ENCODE measurements around the gene QKI.
A peak's percentile ranks its signal among the peaks of the same experiment; 100 is the strongest.

Gene QKI

DNA sequence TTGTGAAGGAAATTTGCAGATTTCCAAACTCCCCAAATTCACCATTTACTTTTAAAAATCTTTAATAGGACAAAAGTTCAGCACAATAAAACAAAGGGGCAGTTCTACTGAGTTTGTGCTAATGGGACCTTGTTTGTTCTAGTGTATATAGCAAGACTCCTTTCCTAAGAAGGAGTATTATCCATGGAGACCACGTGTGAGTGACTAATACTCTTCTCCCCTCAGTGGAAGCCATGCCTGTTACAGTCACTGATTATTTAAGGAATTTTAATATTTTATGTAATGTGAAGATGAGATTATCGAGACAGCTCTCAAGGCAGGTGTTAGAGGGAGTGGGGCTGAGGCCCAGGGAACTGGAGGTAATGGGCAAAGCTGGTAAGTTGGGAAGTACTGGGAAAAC lies 16.4 kb upstream of the QKI start:
- peak in 1 of 2 donors; percentile 14 for DNase-seq (ENCODE audit: low read depth in 2 of 2)
- no peak overlapping the region for H3K4me3 ChIP-seq (replicated peaks in 1 of 2; ENCODE audit: low read depth in 2 of 2, low read length in 2 of 2)
- TF ChIP-seq, protein P1, sequence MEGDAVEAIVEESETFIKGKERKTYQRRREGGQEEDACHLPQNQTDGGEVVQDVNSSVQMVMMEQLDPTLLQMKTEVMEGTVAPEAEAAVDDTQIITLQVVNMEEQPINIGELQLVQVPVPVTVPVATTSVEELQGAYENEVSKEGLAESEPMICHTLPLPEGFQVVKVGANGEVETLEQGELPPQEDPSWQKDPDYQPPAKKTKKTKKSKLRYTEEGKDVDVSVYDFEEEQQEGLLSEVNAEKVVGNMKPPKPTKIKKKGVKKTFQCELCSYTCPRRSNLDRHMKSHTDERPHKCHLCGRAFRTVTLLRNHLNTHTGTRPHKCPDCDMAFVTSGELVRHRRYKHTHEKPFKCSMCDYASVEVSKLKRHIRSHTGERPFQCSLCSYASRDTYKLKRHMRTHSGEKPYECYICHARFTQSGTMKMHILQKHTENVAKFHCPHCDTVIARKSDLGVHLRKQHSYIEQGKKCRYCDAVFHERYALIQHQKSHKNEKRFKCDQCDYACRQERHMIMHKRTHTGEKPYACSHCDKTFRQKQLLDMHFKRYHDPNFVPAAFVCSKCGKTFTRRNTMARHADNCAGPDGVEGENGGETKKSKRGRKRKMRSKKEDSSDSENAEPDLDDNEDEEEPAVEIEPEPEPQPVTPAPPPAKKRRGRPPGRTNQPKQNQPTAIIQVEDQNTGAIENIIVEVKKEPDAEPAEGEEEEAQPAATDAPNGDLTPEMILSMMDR (IDR thresholded peaks at IDR 0.05; ENCODE audit: low read depth, low read length): no peak

DNA sequence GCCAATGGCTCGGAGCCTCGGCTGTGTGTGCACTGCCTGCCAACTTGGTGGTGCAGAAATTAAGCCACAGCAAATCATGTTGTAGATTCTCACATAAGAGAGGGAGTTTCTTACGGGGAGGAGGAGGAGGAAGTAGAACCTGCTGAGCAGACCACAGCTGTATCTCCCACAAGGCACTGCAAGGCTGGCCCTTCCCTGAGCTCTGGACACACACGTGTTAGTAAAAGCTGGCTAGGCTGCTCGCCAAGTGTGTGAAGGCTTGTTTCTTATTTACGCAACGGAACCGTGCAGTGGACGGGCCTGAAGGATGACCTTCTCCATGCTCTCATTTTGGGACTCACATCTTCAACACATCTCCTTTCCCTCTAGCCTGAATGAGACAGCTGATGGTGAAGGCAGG lies 15.7 kb upstream of the QKI start:
- DNase-seq (ENCODE audit: low read depth in 2 of 2): no peak
- TF ChIP-seq, protein P1 (IDR thresholded peaks at IDR 0.05; ENCODE audit: low read depth, low read length): no peak
- no peak overlapping the region for H3K4me3 ChIP-seq (replicated peaks in 1 of 2; ENCODE audit: low read depth in 2 of 2, low read length in 2 of 2)

DNA sequence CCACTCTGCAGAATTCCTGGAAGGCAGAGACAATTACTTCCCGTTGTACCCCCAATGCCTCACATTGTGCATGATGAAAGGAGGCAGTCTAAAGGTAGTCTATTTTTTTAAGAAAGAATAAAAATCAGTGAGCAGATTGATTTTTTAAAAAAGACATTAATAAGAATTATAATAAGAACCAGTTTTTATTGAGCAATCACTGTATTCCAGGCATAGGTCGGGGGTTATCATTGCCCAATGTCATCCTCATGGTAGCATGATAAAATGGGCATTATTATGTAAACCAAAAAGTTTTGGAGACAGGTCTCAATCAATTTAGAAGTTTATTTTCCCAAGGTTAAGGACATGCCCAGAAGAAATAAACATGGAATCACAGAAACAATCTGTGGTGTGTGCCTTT lies 14.0 kb upstream of the QKI start:
- no peak for DNase-seq (ENCODE audit: low read depth in 2 of 2)
- no peak overlapping the region for H3K4me3 ChIP-seq (replicated peaks in 1 of 2; ENCODE audit: low read depth in 2 of 2, low read length in 2 of 2)
- TF ChIP-seq, protein P1 (IDR thresholded peaks at IDR 0.05; ENCODE audit: low read depth, low read length): no peak

DNA sequence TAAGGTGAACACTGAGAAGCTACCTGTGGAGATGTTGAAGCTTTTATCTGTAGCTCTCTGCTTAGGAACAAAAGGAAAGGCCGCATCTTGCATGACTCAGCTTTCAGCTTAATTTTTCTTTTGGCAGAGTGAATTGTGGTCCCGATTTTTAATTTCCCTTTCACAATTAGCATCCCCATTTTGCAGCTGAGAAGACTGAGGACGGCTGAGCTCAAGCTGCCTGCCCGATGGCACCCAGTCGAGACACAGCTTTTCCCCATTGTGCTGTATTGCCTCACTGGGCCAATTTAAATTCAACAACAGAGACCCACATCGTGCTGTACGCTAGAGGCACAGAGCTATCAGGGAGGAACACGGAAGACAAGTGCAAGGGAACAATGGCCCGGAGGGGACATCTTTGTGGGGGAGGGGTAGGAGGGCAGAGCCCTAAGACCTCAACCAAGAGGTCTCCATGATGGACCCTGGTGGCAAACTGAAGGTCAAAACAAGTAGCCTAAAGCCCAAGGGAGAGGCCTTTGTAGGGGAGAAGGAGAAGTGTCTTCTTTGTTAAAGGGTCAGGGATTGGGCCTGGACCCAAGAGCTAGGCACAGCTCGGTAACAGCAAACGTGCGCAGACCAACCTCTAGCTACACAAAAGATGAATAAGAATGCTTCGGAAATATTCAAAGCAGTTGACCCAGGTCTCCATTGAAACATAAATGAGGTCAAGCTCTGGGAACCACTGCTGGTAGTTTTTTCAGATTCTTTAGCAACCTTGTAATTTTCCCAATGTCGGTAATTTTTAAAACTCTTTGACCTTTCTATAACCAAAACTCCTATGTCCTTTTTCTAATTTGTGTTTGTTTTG lies 13.3 kb upstream of the QKI start:
- DNase-seq (ENCODE audit: low read depth in 2 of 2): no peak
- H3K4me3 ChIP-seq (replicated peaks in 1 of 2; ENCODE audit: low read depth in 2 of 2, low read length in 2 of 2): no peak overlapping the region
- TF ChIP-seq, protein P1 (IDR thresholded peaks at IDR 0.05; ENCODE audit: low read depth, low read length): no peak

DNA sequence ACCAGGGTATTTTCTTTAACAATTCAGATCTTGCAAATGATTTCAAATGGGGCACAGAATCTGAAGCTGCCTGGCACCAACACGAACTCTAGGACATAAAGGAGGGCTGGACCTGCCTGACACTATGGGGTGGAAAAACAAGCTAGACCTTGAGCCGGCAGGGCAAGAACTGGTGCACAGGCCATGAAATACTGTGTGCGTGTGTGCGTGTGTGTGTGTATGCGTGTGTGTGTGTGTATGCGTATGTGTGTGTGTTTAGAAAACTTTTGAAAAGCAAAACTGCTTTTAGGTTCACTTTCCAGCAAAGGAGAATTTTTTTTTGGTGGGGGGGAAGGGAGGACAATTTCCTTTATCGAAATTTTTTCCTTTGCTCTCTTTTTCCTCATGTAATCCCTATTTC lies 11.9 kb upstream of the QKI start:
- H3K4me3 ChIP-seq (replicated peaks in 1 of 2; ENCODE audit: low read depth in 2 of 2, low read length in 2 of 2): no peak overlapping the region
- TF ChIP-seq, protein P1 (IDR thresholded peaks at IDR 0.05; ENCODE audit: low read depth, low read length): no peak
- DNase-seq (ENCODE audit: low read depth in 2 of 2): no peak

DNA sequence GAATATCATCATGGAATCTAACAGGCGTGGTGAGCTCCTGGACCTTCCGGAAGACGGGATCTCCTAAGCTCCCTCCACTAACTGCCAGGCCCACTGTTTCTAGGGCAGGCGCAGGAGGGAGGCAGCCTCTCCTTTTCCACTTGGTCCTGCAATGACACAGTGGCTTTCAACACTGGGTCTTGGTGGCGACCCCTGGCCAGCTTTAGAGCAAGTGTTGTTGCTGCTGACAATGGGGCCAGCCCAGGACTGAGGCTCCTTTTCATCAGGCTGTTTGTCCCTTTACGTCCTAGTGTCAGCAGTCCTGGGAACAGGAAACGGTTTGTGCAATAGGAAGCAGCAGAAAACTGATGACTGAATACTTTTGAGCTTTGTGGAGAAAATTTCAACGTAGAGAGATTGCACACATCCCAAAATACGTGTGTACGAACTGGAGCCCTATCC lies 9.7 kb upstream of the QKI start:
- TF ChIP-seq, protein P1 (IDR thresholded peaks at IDR 0.05; ENCODE audit: low read depth, low read length): no peak
- no peak overlapping the region for H3K4me3 ChIP-seq (replicated peaks in 1 of 2; ENCODE audit: low read depth in 2 of 2, low read length in 2 of 2)
- peak; percentile 86 to 87 for DNase-seq (ENCODE audit: low read depth in 2 of 2)

Measured in cardiac fibroblast (primary cell).